ENCODE data around the gene ANGPTL3. TPM values are rescaled to one million over a fixed set of nuclear protein-coding genes. Genes with fewer than 3 reads are reported as not detected.

ANGPTL3 gene
- total RNA-seq, 1 donor from 2014 or later = not detected

Other genes starting within 250 kb of the ANGPTL3 start
- gene USP1, start 160.5 kb upstream of the ANGPTL3 start, total RNA-seq = 77.4 and 81.5 TPM in 2 replicates
- gene DOCK7, start 90.9 kb downstream of the ANGPTL3 start, total RNA-seq = 17.8 and 18.0 TPM in 2 replicates
- gene ATG4C, start 186.6 kb downstream of the ANGPTL3 start, total RNA-seq = 8.9 and 10.2 TPM in 2 replicates